LoVo (cell line): ENCODE data around the gene UGT1A6.

Experiments used
- DNase-seq: peaks from one replicate; pipeline ENCODE4 v3.0.0-alpha.2; 2016; ENCODE audit warnings: low spot score

The UGT1A6 gene

GRCh38 chr2:233819884-233820773 is 127.4 kb downstream of the UGT1A6 start:
- DNase-seq = no peak

- no peak for DNase-seq
These were observed 128.1 kb downstream of the UGT1A6 start for GRCh38 chr2:233820774-233821105.

- no peak for DNase-seq
These were observed 128.5 kb downstream of the UGT1A6 start for GRCh38 chr2:233821196-233821595.

- DNase-seq = no peak
These were observed 129.0 kb downstream of the UGT1A6 start for GRCh38 chr2:233821709-233822100.

- no peak for DNase-seq
These were observed 129.5 kb downstream of the UGT1A6 start for GRCh38 chr2:233822101-233822771.
